ENCODE results near the gene NUDT14. TPM values are rescaled to one million over a fixed set of nuclear protein-coding genes. Genes with fewer than 3 reads are reported as not detected.

The NUDT14 gene
- total and polyA plus RNA-seq, 12 donors = 15.1 to 33.9 (median 29.6) TPM

GRCh38 chr14:105196265-105196960, 15.3 kb upstream of the NUDT14 start:
- Histone ChIP-seq H3K4me1 (peaks cover 28 to 90% (median 80%) of the 10 kb centered on the region in 9 donors), H3K27me3 (peaks cover 8 to 89% (median 50%) of the 10 kb centered on the region in 7 donors), H3K27ac (peak overlapping the region; percentile 80 to 96 (median 88)), H3K4me3 (peak overlapping the region in 9 of 10 donors; percentile 4 to 38 (median 24)), H3K36me3 (no peaks in the 10 kb centered on the region), H3K9me3 (no peaks in the 10 kb centered on the region)
- WGBS, 2 donors = 2% methylated on average over 51 to 58 of the region's 58 CpGs
- TF ChIP-seq CTCF (IDR thresholded peaks at IDR 0.05) = no peak
- intact Hi-C loops (cut with DNase I) = loop anchor here in 4 of 10 donors (5.0 to 10.0 kb wide), 4 partner anchors 44 to 288 kb away; partner anchors contain the start of genes AHNAK2 (in 1 of the 4) and CRIP1 (in 1 of the 4)
- ATAC-seq (peak; percentile 41 to 66 (median 61)), DNase-seq (peak; percentile 74 to 84)

DNA sequence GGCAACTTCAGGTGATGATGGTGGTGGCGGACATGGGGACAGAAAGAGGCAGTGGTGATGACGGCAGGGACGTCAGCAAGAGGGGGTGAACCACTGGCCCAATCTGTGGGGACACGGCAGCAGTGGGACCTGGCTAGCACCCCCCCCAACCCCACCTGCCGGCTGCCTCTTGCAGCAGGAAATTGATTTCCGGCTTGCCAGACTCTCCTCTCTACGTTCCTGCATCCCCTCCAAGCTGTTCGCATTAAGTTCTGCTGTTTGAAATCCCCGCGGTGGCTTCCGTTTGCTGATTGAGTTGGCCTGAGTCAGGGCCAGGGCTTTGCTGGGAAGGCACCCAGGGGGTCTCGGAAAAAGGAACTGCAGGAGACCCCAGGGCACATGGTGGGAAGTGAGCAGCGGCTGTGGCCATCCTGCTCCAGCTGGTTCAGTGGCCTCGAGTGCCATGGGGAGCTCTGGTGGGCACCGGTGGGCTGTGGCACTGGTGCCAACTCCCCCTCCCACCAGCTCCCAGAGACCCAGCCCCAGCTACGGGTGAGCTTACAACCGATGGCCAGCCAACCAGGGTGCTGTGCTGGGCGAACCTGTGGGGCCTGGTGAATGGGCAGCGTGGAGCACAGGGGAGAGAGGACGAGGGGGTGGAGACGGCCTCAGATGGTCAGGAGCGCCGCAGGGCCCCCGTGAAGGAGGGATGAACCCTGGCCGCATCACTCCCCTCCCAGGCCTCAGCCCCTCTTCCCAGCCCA, 14.6 kb upstream of the NUDT14 start:
- DNase-seq (no peak), ATAC-seq (peak in 1 of 8 donors; percentile 0)
- H3K27ac ChIP-seq = peak overlapping the region; percentile 80 to 96 (median 88)
- peaks cover 28 to 89% (median 72%) of the 10 kb centered on the region in 9 donors for H3K4me1 ChIP-seq
- no peaks in the 10 kb centered on the region for H3K9me3 ChIP-seq
- WGBS, 2 donors = 21% methylated on average over 25 of the region's 25 CpGs
- peaks cover 8 to 87% (median 55%) of the 10 kb centered on the region in 7 donors for H3K27me3 ChIP-seq
- TF ChIP-seq CTCF (IDR thresholded peaks at IDR 0.05) = peak in 1 of 9 donors; percentile 7
- peak overlapping the region in 6 of 10 donors; percentile 6 to 38 (median 28) for H3K4me3 ChIP-seq
- H3K36me3 ChIP-seq = no peaks in the 10 kb centered on the region
- intact Hi-C loops (cut with DNase I) = loop anchor here in 4 of 10 donors (5.0 to 10.0 kb wide), 4 partner anchors 43 to 289 kb away; partner anchors contain the start of genes AHNAK2 (in 1 of the 4) and CRIP1 (in 1 of the 4)

- intact Hi-C loops (cut with DNase I) = loop anchor here in 4 of 10 donors (5.0 to 10.0 kb wide), 4 partner anchors 43 to 290 kb away; partner anchors contain the start of genes AHNAK2 (in 1 of the 4) and CRIP1 (in 1 of the 4)
- Histone ChIP-seq H3K27ac (peak overlapping the region; percentile 80 to 96 (median 88)), H3K4me1 (peaks cover 28 to 85% (median 67%) of the 10 kb centered on the region in 9 donors), H3K27me3 (peaks cover 8 to 81% (median 55%) of the 10 kb centered on the region in 7 donors), H3K36me3 (no peaks in the 10 kb centered on the region), H3K4me3 (no peak overlapping the region), H3K9me3 (no peaks in the 10 kb centered on the region)
- ATAC-seq (no peak), DNase-seq (no peak)
- TF ChIP-seq CTCF (IDR thresholded peaks at IDR 0.05) = no peak
- WGBS, 2 donors = 66 to 68% methylated on average over 10 of the region's 10 CpGs
Measured at GRCh38 chr14:105195051-105195450, 13.9 kb upstream of the NUDT14 start.
